Measurements from ENCODE around the gene SLC25A4. TPM values are rescaled to one million over a fixed set of nuclear protein-coding genes. Genes with fewer than 3 reads are reported as not detected.

The SLC25A4 gene
- total and polyA plus RNA-seq, 2 of the 4 experiments (the other 2 are of a cell fraction), result 16.0 to 21.6 TPM

- H3K4me3 ChIP-seq (ENCODE audit: insufficient read depth, low read depth, low read length), result no peak overlapping the region
- no peak overlapping the region for H2BK20ac ChIP-seq (ENCODE audit: low read depth, low read length)
- H2AK9ac ChIP-seq (replicated peaks; ENCODE audit: low read depth, low read length, poor library complexity), result no peak overlapping the region
- ATAC-seq (ENCODE audit: low read depth), result no peak
- intact Hi-C loops (cut with micrococcal nuclease) (no loop called here), dilution Hi-C loops (cut with HindIII; ENCODE audit: low sequenced_read_pairs, unreplicated experiment) (no loop called here), in situ Hi-C loops (cut with MboI; ENCODE audit: low sequenced_read_pairs) (loop anchor here (25.0 kb wide), 1 partner anchor 858 kb away; no protein-coding TSS in a partner anchor)
- no peak overlapping the region for H4K8ac ChIP-seq (ENCODE audit: low read depth in 2 of 2, low read length in 2 of 2)
- no peak overlapping the region for H3K4ac ChIP-seq (ENCODE audit: low read depth, low read length)
- H3K56ac ChIP-seq (ENCODE audit: extremely low read depth, insufficient read depth, low read length), result no peak overlapping the region
- H2AFZ ChIP-seq (replicated peaks; ENCODE audit: low read length, poor library complexity), result no peak overlapping the region
- no TSS peak for BruUV-seq (replicated peaks)
- H3K9me1 ChIP-seq (ENCODE audit: insufficient read depth, low read length), result 0 out of 2 replicates have a peak, but pooled peaks cover 3% of the 10 kb centered on the region
- peaks cover 3% of the 10 kb centered on the region; the same call in 1 of the 2 replicates for H4K20me1 ChIP-seq (ENCODE audit: insufficient read depth, low read length)
- H2BK5ac ChIP-seq (ENCODE audit: low read depth, low read length, poor library complexity, severe bottlenecking), result no peak overlapping the region
- ChIA-PET CTCF (no interaction called here), POLR2A (ENCODE audit: unreplicated experiment) (no interaction called here)
- TF ChIP-seq FOS (IDR thresholded peaks at IDR 0.05; ENCODE audit: low read depth, low read length) (no peak), MAFK (IDR thresholded peaks at IDR 0.05; ENCODE audit: low read depth, low read length) (no peak), MAZ (IDR thresholded peaks at IDR 0.05; ENCODE audit: borderline replicate concordance, low read depth, low read length) (no peak), POLR2A (IDR thresholded peaks at IDR 0.05; ENCODE audit: low read depth, low read length) (no peak), NFE2L2 (IDR thresholded peaks at IDR 0.05; ENCODE audit: low read depth, low read length) (no peak)
- peaks cover 2% of the 10 kb centered on the region; the same call in 1 of the 2 replicates for H3K36me3 ChIP-seq (ENCODE audit: control insufficient read depth, insufficient read depth, low read length)
- H3K9me3 ChIP-seq (ENCODE audit: control insufficient read depth, insufficient read depth, low read length), result no peaks in the 10 kb centered on the region
- H3K18ac ChIP-seq (ENCODE audit: low read depth, low read length), result no peak overlapping the region
- no peak overlapping the region for H3K14ac ChIP-seq (replicated peaks; ENCODE audit: low read depth, low read length)
- peaks cover 22 to 34% of the 10 kb centered on the region in 2 experiments for H3K79me1 ChIP-seq (ENCODE audit: low read depth in 1 of 2, low read length in 2 of 2)
- no peak overlapping the region for H2AK5ac ChIP-seq (ENCODE audit: low read depth, low read length)
- H4K91ac ChIP-seq (ENCODE audit: insufficient read depth, low read depth, low read length), result no peak overlapping the region
- no peak overlapping the region for H2BK120ac ChIP-seq (ENCODE audit: low read depth, low read length)
- no peak overlapping the region for H3K9ac ChIP-seq (ENCODE audit: low read depth, low read length)
- H2BK15ac ChIP-seq (ENCODE audit: low read depth, low read length), result no peak overlapping the region
- no peak overlapping the region for H4K5ac ChIP-seq (ENCODE audit: low read depth, low read length)
- WGBS, 2 experiments (ENCODE audit: extremely low coverage in 2 of 2, insufficient read length in 1 of 2), result 94% methylated on average over 2 of the region's 3 CpGs; no CpG with 5 or more reads in 1 of the 2 experiments
- no peak overlapping the region for H3K27ac ChIP-seq (ENCODE audit: insufficient read depth, low read length)
- H3K27me3 ChIP-seq (ENCODE audit: control insufficient read depth, insufficient read depth, low read length), result no peaks in the 10 kb centered on the region
- H3K4me2 ChIP-seq (ENCODE audit: low read depth, low read length), result no peak overlapping the region
- no peak for DNase-seq
- H3K23ac ChIP-seq (ENCODE audit: low read depth, low read length), result no peak overlapping the region
- peaks cover 5% of the 10 kb centered on the region; the same call in 1 of the 2 replicates for H3K4me1 ChIP-seq (ENCODE audit: control insufficient read depth, insufficient read depth, low read length)
Observed at GRCh38 chr4:185179488-185179887, 36.4 kb downstream of the SLC25A4 start.

Measured in IMR-90 (cell line).